HEK293T (cell line): Measurements from ENCODE around the gene TMCC2.
A peak's percentile ranks its signal among the peaks of the same experiment; 100 is the strongest.

ENCODE experiments used
- CTCF ChIA-PET: fragments of 350-600 bp; formaldehyde crosslinking; extraction: SDS; loops from one replicate; lab custom pipeline; 2021; ENCODE audit warnings: antibody characterized with exemption, inconsistent platforms; lab: Yijun Ruan, JAX
- POLR2A ChIA-PET: fragments of 350-600 bp; formaldehyde crosslinking; extraction: SDS; loops from one replicate; lab custom pipeline; 2020; ENCODE audit warnings: antibody characterized with exemption, inconsistent platforms; lab: Yijun Ruan, JAX
- DNase-seq: peaks from one replicate; pipeline ENCODE4 v3.0.0; 2012; ENCODE audit warnings: mixed read lengths; ENCODE audit errors: extremely low spot score
- ARNT ChIP-seq: fragments of 450-650 bp; IDR thresholded peaks from 2 replicates; pipeline ENCODE4 v1.6.1; 2017; ENCODE audit warnings: mild to moderate bottlenecking
- BHLHE40 ChIP-seq: fragments of 450-650 bp; IDR thresholded peaks from 2 replicates; pipeline ENCODE4 v1.6.1; 2016; ENCODE audit warnings: mild to moderate bottlenecking, moderate library complexity, borderline replicate concordance
- CTBP1 ChIP-seq: fragments of 450-650 bp; IDR thresholded peaks from 2 replicates; pipeline ENCODE4 v1.6.1; 2016; ENCODE audit warnings: borderline replicate concordance
- ELF4 ChIP-seq: fragments of 450-650 bp; IDR thresholded peaks from 2 replicates; pipeline ENCODE4 v1.6.1; 2017; ENCODE audit warnings: antibody characterized with exemption
- FOXA1 ChIP-seq: fragments of 450-650 bp; IDR thresholded peaks from 2 replicates; pipeline ENCODE4 v1.6.1; 2016; ENCODE audit warnings: mild to moderate bottlenecking
- FOXK2 ChIP-seq: fragments of 450-650 bp; IDR thresholded peaks from 2 replicates; pipeline ENCODE4 v1.6.1; 2016; ENCODE audit warnings: mild to moderate bottlenecking
- FOXM1 ChIP-seq: fragments of 450-650 bp; IDR thresholded peaks from 2 replicates; pipeline ENCODE4 v1.6.1; 2017; ENCODE audit warnings: mild to moderate bottlenecking, borderline replicate concordance
- HDGF ChIP-seq: fragments of 450-650 bp; IDR thresholded peaks from 2 replicates; pipeline ENCODE4 v1.6.1; 2017; ENCODE audit warnings: antibody characterized with exemption, borderline replicate concordance
- L3MBTL2 ChIP-seq: fragments of 450-650 bp; conservative IDR thresholded peaks from 2 replicates; pipeline ENCODE4 v1.6.1; 2016; ENCODE audit warnings: mild to moderate bottlenecking
- LEF1 ChIP-seq: fragments of 450-650 bp; IDR thresholded peaks from 2 replicates; pipeline ENCODE4 v1.6.1; 2017; ENCODE audit warnings: mild to moderate bottlenecking, borderline replicate concordance
- NFRKB ChIP-seq: fragments of 450-650 bp; IDR thresholded peaks from 2 replicates; pipeline ENCODE4 v1.6.1; 2016; ENCODE audit warnings: mild to moderate bottlenecking, moderate library complexity
- PKNOX1 ChIP-seq: fragments of 450-650 bp; IDR thresholded peaks from 2 replicates; pipeline ENCODE4 v1.6.1; 2016
- SP1 ChIP-seq: fragments of 450-650 bp; IDR thresholded peaks from 2 replicates; pipeline ENCODE4 v1.6.1; 2017
- SUZ12 ChIP-seq: fragments of 450-650 bp; IDR thresholded peaks from 2 replicates; pipeline ENCODE4 v1.6.1; 2016; ENCODE audit warnings: mild to moderate bottlenecking
- TARDBP ChIP-seq: fragments of 450-650 bp; IDR thresholded peaks from 2 replicates; pipeline ENCODE4 v1.6.1; 2016
- ZNF384 ChIP-seq: fragments of 450-650 bp; IDR thresholded peaks from 2 replicates; pipeline ENCODE4 v1.6.1; 2016

TMCC2 gene

GRCh38 chr1:205319081-205320018 is 91.6 kb downstream of the TMCC2 start:
- TF ChIP-seq PKNOX1 (no peak), ELF4 (no peak), FOXA1 (no peak), L3MBTL2 (no peak), CTBP1 (no peak), NFRKB (no peak)
- CTCF ChIA-PET, result interaction anchor here (1.4 kb wide), 1 partner anchor 46 kb away, joined by 10 read pairs; no protein-coding TSS in a partner anchor
- POLR2A ChIA-PET, result no interaction called here
- DNase-seq, result no peak

- TF ChIP-seq FOXK2 (no peak), L3MBTL2 (peak; percentile 96)
- CTCF ChIA-PET, result interaction anchor here (1.0 to 14.1 kb wide), 2 partner anchors 40 to 48 kb away, joined by 3 to 235 read pairs; no protein-coding TSS in a partner anchor
- DNase-seq, result peak; percentile 96
- POLR2A ChIA-PET, result interaction anchor here (0.8 to 1.2 kb wide), 3 partner anchors 49 to 92 kb away, joined by 3 read pairs; no protein-coding TSS in a partner anchor
Observed at GRCh38 chr1:205321162-205321958, 93.6 kb downstream of the TMCC2 start, which contains the start of gene NUAK2. TSS of gene NUAK2 (minus strand) at chr1:205321745. CDS start at chr1:205321628, 117 bp downstream.

GRCh38 chr1:205321959-205322283 is 94.2 kb downstream of the TMCC2 start:
- ChIA-PET POLR2A (interaction anchor here (1.2 kb wide), 1 partner anchor 51 kb away, joined by 3 read pairs; no protein-coding TSS in a partner anchor), CTCF (interaction anchor here (14.1 kb wide), 1 partner anchor 49 kb away, joined by 235 read pairs; no protein-coding TSS in a partner anchor)
- no peak for TF ChIP-seq SUZ12
- no peak for TF ChIP-seq BHLHE40
- no peak for TF ChIP-seq HDGF
- TF ChIP-seq FOXA1, result no peak
- TF ChIP-seq SP1, result no peak
- no peak for TF ChIP-seq NFRKB
- no peak for TF ChIP-seq L3MBTL2
- TF ChIP-seq CTBP1, result no peak
- TF ChIP-seq ARNT, result no peak
- no peak for TF ChIP-seq FOXK2
- TF ChIP-seq FOXM1, result no peak
- no peak for TF ChIP-seq TARDBP
- TF ChIP-seq ZNF384, result no peak
- no peak for TF ChIP-seq LEF1
- no peak for TF ChIP-seq ELF4
- no peak for TF ChIP-seq PKNOX1
- no peak for DNase-seq
